GM18519 (cell line): Measurements from ENCODE around the gene GPR87.

Experiments used
- ATAC-seq: cut with Tn5 transposase; IDR thresholded peaks from one replicate; pipeline ENCODE4 v1.9.1; 2021; ENCODE audit warnings: mild to moderate bottlenecking, moderate library complexity; ENCODE audit not compliant: unreplicated experiment, low FRiP score

GPR87 gene

GRCh38 chr3:151316267-151316991, at the start of gene GPR87:
TSS of gene GPR87 (minus strand) at chr3:151316820. CDS start at chr3:151300100, 16,720 bp downstream.
- no peak for ATAC-seq

GRCh38 chr3:151362751-151363174, 46.1 kb upstream of the GPR87 start:
- ATAC-seq, result no peak

GRCh38 chr3:151357463-151357850, 40.8 kb upstream of the GPR87 start:
- no peak for ATAC-seq

- no peak for ATAC-seq
These were observed 40.3 kb upstream of the GPR87 start for GRCh38 chr3:151356794-151357462.

- peak; percentile 14 for ATAC-seq
These were observed 35.0 kb upstream of the GPR87 start for GRCh38 chr3:151351648-151352047.

GRCh38 chr3:151351219-151351618, 34.6 kb upstream of the GPR87 start:
- peak; percentile 90 for ATAC-seq

- no peak for ATAC-seq
These were observed 34.0 kb upstream of the GPR87 start for GRCh38 chr3:151350656-151351055.

- ATAC-seq, result no peak
These were observed 30.8 kb upstream of the GPR87 start for GRCh38 chr3:151347432-151347831.

- ATAC-seq, result no peak
These were observed 29.7 kb upstream of the GPR87 start for GRCh38 chr3:151346292-151346691.

- ATAC-seq, result no peak
These were observed 29.2 kb upstream of the GPR87 start for GRCh38 chr3:151345859-151346258.

- ATAC-seq, result no peak
These were observed 15.1 kb upstream of the GPR87 start for GRCh38 chr3:151331696-151332095.

GRCh38 chr3:151330899-151331298, 14.3 kb upstream of the GPR87 start:
- ATAC-seq, result no peak

GRCh38 chr3:151330379-151330778, 13.8 kb upstream of the GPR87 start:
- ATAC-seq, result no peak

GRCh38 chr3:151329363-151329762, 12.7 kb upstream of the GPR87 start, which contains the start of gene P2RY13:
TSS of gene P2RY13 (minus strand) at chr3:151329549. CDS start at chr3:151329528, 21 bp downstream.
- no peak for ATAC-seq

GRCh38 chr3:151328298-151328995, 11.8 kb upstream of the GPR87 start:
- ATAC-seq, result no peak

GRCh38 chr3:151327571-151328198, 11.1 kb upstream of the GPR87 start:
- no peak for ATAC-seq

GRCh38 chr3:151322511-151322910, 5.9 kb upstream of the GPR87 start:
- ATAC-seq, result no peak

GRCh38 chr3:151321526-151321925, 4.9 kb upstream of the GPR87 start:
- no peak for ATAC-seq

- no peak for ATAC-seq
These were observed 3.5 kb upstream of the GPR87 start for GRCh38 chr3:151320131-151320530.

GRCh38 chr3:151319628-151320027, 3.0 kb upstream of the GPR87 start:
- no peak for ATAC-seq

GRCh38 chr3:151318991-151319390, 2.4 kb upstream of the GPR87 start:
- ATAC-seq, result no peak
